Lung (tissue), 16 donors: ENCODE results near the gene OR2T27. TPM values are rescaled to one million over a fixed set of nuclear protein-coding genes. Genes with fewer than 3 reads are reported as not detected.
"Not testable (repeated sequence)": the region's sequence is repeated elsewhere in the genome, so short reads cannot be mapped to it uniquely, and the experiment has no call there.

Source experiments
- ATAC-seq: fragments of 200-7000 bp; cut with Tn5 transposase; one replicate; pipeline ENCODE4 v1.9.1; 2020; ENCODE audit warnings: moderate number of reproducible peaks; ENCODE audit not compliant: insufficient read depth, low FRiP score
- DNase-seq, 3 donors: peaks; one replicate each; pipeline ENCODE4 v3.0.0-alpha.2; 2013 to 2017
- H3K27ac ChIP-seq, 2 donors: one replicate each; pipeline ENCODE4 v1.5.1; 2013; ENCODE audit warnings: mild to moderate bottlenecking in 2 of 2, moderate library complexity in 2 of 2, control low read depth in 1 of 2, inconsistent platforms in 1 of 2, low read depth in 1 of 2, low read length in 1 of 2
- H3K27me3 ChIP-seq, 3 donors: one replicate each; pipeline ENCODE4 v1.5.1; 2013; ENCODE audit warnings: low read length in 2 of 3; ENCODE audit not compliant: control insufficient read depth in 3 of 3, insufficient read depth in 3 of 3
- H3K36me3 ChIP-seq, 4 donors: one replicate each; pipeline ENCODE4 v1.5.1; 2013; ENCODE audit warnings: low read length in 4 of 4, mild to moderate bottlenecking in 1 of 4, moderate library complexity in 1 of 4; ENCODE audit not compliant: control insufficient read depth in 4 of 4, insufficient read depth in 4 of 4
- H3K4me1 ChIP-seq, 5 donors: one replicate each; pipeline ENCODE4 v1.5.1; 2013; ENCODE audit warnings: low read length in 5 of 5, mild to moderate bottlenecking in 2 of 5, moderate library complexity in 1 of 5; ENCODE audit not compliant: control insufficient read depth in 5 of 5, insufficient read depth in 5 of 5
- H3K4me3 ChIP-seq: one replicate; pipeline ENCODE4 v1.5.1; 2013; ENCODE audit warnings: mild to moderate bottlenecking, control low read depth, moderate library complexity
- H3K9ac ChIP-seq, 2 donors: one replicate each; pipeline ENCODE4 v1.5.1; 2013; ENCODE audit warnings: low read length in 2 of 2, control low read depth in 1 of 2; ENCODE audit not compliant: insufficient read depth in 1 of 2
- H3K9me3 ChIP-seq, 4 donors: one replicate each; pipeline ENCODE4 v1.5.1; 2013; ENCODE audit warnings: low read length in 3 of 4, mild to moderate bottlenecking in 1 of 4, moderate library complexity in 1 of 4; ENCODE audit not compliant: control insufficient read depth in 4 of 4, insufficient read depth in 3 of 4
- WGBS, 2 donors: extraction: QIAGEN DNeasy Blood & Tissue Kit; methylation state at CpG; one replicate each; pipeline ENCODE4 v1.1.7; 2013; 5-methylcytosine and 5-hydroxymethylcytosine counted together
- long read RNA-seq, 5 donors: transcript quantifications; one replicate each; lab custom pipeline, GENCODE V29; 2026
- polyA plus RNA-seq, 2 donors: library from polyadenylated mRNA; stranded (reverse); fragments of 200-250 nt; gene quantifications; one replicate each; pipeline ENCODE4 v1.2.1, GENCODE V29; 2013
- total RNA-seq, 2 donors: library from RNA; depleted of rRNA in 1 of 2; stranded (reverse); fragments of >200 nt in 1 of 2; gene quantifications; one replicate each; pipeline ENCODE4 v1.2.1, GENCODE V29; 2014 to 2021
- TF ChIP-seq, protein P1 (sequence below): IDR thresholded peaks from 2 replicates; pipeline ENCODE4 v1.5.1; 2012; ENCODE audit warnings: mild to moderate bottlenecking; ENCODE audit errors: control extremely low read depth, extremely low read depth
- donor health status: control.
- donor health status: control.
- donor health status: Bipolar disorder and iron deficiency.
- donor health status: healthy.
- donor health status: DM: yes; HTN: yes; CAD: no.

OR2T27 gene, protein sequence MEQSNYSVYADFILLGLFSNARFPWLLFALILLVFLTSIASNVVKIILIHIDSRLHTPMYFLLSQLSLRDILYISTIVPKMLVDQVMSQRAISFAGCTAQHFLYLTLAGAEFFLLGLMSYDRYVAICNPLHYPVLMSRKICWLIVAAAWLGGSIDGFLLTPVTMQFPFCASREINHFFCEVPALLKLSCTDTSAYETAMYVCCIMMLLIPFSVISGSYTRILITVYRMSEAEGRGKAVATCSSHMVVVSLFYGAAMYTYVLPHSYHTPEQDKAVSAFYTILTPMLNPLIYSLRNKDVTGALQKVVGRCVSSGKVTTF
- total RNA-seq (not detected), polyA plus RNA-seq (not detected)
- long read RNA-seq, donor 1, result 0 reads
- long read RNA-seq, donor 2, result 0 reads
- long read RNA-seq, donor 3, result 0 reads
- long read RNA-seq, donor 4, result 0 reads
- long read RNA-seq, donor 5, result 0 reads

DNA sequence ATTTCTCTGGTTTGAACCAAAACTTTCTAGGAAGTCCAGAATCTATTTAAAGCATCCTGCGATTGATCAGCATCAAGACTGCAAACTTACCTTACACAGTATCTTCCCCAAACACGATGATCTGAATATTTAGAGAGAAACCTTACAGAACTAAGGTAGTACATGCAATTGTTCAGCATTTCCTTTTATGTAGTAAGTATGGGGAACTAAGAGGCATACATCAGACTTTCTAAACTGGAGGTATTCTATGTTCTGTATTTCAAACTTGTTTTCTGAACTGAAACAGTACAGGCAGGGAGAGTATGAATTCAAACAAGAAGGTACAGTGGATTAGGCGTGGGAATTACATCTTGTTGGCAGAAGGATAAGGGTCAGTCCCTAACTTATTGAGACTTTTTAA is at the start of gene OR2T27:
OR2T27 (minus strand) TSS at position 175 of the 400 bp plus-strand sequence. CDS start 4,644 bp downstream, outside the sequence.
- ATAC-seq, H3K27me3 ChIP-seq, H3K4me1 ChIP-seq, H3K4me3 ChIP-seq, H3K9ac ChIP-seq, H3K36me3 ChIP-seq, H3K9me3 ChIP-seq, H3K27ac ChIP-seq, DNase-seq: not testable (repeated sequence)
- WGBS, 2 donors, result 97% methylated on average over 2 of the region's 3 CpGs; no CpG with 5 or more reads in 1 of the 2 donors

DNA sequence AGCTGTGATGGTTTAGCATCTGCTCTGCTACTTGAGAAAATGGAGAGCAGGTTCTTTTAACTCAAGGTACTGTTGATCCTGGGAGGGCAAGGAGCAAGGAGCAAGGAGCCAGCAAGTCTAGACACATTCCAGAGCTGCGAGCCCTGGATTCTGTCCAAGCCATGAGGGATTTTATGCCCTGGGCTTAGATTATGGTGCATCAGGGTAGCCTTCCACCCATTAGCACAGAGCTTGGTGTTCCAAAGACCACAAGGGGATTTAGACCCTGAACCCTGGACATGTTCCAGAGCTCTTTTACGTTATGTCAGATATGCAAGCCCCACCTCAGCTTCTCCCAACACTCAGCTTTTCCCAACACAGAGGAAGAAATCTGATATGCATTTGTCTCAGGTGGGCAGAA is 49.3 kb upstream of the OR2T27 start:
- DNase-seq (no peak), ATAC-seq (no peak)
- 63 to 88% methylated on average over 2 of the region's 2 CpGs for WGBS, 2 donors
- Histone ChIP-seq H3K36me3 (no peaks in the 10 kb centered on the region), H3K27me3 (no peaks in the 10 kb centered on the region), H3K4me3 (no peak overlapping the region), H3K27ac (no peak overlapping the region), H3K4me1 (no peaks in the 10 kb centered on the region), H3K9me3 (peaks cover 0 to 6% (median 1%) of the 10 kb centered on the region in 4 donors), H3K9ac (no peak overlapping the region)
- TF ChIP-seq, protein P1, sequence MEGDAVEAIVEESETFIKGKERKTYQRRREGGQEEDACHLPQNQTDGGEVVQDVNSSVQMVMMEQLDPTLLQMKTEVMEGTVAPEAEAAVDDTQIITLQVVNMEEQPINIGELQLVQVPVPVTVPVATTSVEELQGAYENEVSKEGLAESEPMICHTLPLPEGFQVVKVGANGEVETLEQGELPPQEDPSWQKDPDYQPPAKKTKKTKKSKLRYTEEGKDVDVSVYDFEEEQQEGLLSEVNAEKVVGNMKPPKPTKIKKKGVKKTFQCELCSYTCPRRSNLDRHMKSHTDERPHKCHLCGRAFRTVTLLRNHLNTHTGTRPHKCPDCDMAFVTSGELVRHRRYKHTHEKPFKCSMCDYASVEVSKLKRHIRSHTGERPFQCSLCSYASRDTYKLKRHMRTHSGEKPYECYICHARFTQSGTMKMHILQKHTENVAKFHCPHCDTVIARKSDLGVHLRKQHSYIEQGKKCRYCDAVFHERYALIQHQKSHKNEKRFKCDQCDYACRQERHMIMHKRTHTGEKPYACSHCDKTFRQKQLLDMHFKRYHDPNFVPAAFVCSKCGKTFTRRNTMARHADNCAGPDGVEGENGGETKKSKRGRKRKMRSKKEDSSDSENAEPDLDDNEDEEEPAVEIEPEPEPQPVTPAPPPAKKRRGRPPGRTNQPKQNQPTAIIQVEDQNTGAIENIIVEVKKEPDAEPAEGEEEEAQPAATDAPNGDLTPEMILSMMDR, result no peak

DNA sequence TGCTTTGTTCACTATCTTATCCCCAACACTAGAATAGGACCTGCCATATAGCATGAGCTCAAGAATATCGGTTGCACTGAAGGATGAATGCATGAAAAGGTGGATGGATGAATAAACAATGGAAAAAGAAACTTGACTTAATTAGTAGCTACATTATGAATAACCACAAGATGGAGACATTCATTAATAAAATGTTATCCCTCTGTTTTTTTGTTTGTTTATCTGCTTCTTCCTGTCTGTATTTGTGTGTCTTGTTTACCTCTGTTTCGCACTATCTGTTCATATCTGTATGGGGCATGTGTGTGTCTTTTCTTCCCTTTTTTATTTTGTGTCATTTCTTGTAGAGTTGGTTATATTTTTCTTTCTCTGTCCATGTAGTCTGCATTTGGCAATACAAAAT is 48.3 kb upstream of the OR2T27 start:
- 60 to 77% methylated on average over 2 of the region's 2 CpGs for WGBS, 2 donors
- ATAC-seq (no peak), DNase-seq (no peak)
- Histone ChIP-seq H3K4me1 (no peaks in the 10 kb centered on the region), H3K27me3 (no peaks in the 10 kb centered on the region), H3K9me3 (peaks cover 0 to 2% (median under 1%) of the 10 kb centered on the region in 4 donors), H3K9ac (no peak overlapping the region), H3K4me3 (no peak overlapping the region), H3K27ac (no peak overlapping the region), H3K36me3 (no peaks in the 10 kb centered on the region)
- TF ChIP-seq, protein P1, result no peak

DNA sequence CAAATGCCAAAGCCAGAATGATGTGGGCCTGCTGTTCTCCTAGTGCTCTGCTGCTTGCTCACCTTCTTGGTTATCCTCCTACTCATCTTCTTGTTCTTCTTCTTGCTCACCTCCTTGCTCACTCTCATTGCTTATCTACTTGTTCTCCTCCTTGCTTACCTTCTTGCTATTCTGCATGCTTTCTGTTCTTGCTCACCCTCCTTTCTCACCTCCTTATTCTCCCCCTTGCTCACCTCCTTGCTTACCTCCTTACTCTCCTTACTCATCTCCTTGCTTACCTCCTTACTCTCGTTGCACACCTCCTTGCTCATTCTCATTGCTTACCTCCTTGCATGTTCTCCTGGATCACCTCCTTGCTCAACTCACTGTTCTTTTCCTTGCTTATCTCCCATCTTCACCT is 47.4 kb upstream of the OR2T27 start, which contains the start of gene OR14I1:
OR14I1 (minus strand) TSS at position 53 of the 400 bp plus-strand sequence.
- Histone ChIP-seq H3K27ac (no peak within 1 kb of the TSS), H3K4me3 (no peak within 1 kb of the TSS), H3K9ac (no peak within 1 kb of the TSS), H3K27me3 (no peaks in the 10 kb centered on the region), H3K9me3 (peaks cover 0 to 1% (median 0%) of the 10 kb centered on the region in 4 donors), H3K36me3 (no peaks in the 10 kb centered on the region), H3K4me1 (no peaks in the 10 kb centered on the region)
- DNase-seq (no peak), ATAC-seq (no peak)
- TF ChIP-seq, protein P1, result no peak
- 71 to 85% methylated on average over 1 of the region's 1 CpG for WGBS, 2 donors
